H1 (cell line): Measurements from ENCODE around the gene NLRC5.

Experiments
- EP300 ChIP-seq, 2 experiments: IDR thresholded peaks; 1 replicate in 1 of 2; 2 replicates in 1 of 2; pipeline ENCODE4 v1.6.1; 2011 to 2012; ENCODE audit warnings: low read depth in 2 of 2, low read length in 2 of 2, mild to moderate bottlenecking in 2 of 2, borderline replicate concordance in 1 of 2, inconsistent platforms in 1 of 2, moderate library complexity in 1 of 2
- POLR2A ChIP-seq, 2 experiments: IDR thresholded peaks; 1 replicate in 1 of 2; 2 replicates in 1 of 2; pipeline ENCODE4 v1.6.1; 2011; ENCODE audit warnings: low read depth in 2 of 2, low read length in 2 of 2, mild to moderate bottlenecking in 2 of 2; ENCODE audit errors: control extremely low read depth in 1 of 2

DNA sequence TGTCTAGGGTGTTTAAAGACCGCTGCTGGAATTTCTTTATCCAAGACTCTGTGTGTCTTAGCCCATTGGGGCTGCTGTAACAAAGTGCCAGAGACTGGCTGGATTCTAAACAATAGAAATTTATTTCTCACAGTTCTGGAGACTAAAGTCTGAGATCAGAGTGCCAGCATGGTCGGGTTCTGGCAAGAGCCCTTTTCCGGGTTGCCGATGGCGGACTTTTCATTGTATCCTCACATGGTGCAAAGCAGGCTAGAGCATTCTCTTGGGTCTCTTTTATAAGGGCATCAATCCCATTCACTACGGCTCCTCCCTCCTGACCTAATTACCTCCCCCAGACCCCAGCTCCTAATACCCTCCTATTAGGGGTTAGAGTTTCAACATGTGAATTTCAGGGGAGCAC is 9.5 kb downstream of the NLRC5 start:
- TF ChIP-seq EP300 (IDR thresholded peaks at IDR 0.05; ENCODE audit: borderline replicate concordance in 1 of 2, low read depth in 2 of 2, low read length in 2 of 2): no peak
- TF ChIP-seq POLR2A (IDR thresholded peaks at IDR 0.05; ENCODE audit: control extremely low read depth in 1 of 2, low read depth in 2 of 2, low read length in 2 of 2): no peak
